Mammary epithelial cell (primary cell): ENCODE data around the gene HTR7.

Experiments
- CTCF ChIP-seq, 2 donors: IDR thresholded peaks in 1 of 2; conservative IDR thresholded peaks in 1 of 2; 2 replicates each; pipeline ENCODE4 v1.5.1; 2011 to 2012; ENCODE audit warnings: inconsistent platforms in 2 of 2, low read length in 2 of 2, mild to moderate bottlenecking in 2 of 2, control low read depth in 1 of 2, low read depth in 1 of 2; ENCODE audit not compliant: insufficient read depth in 1 of 2; ENCODE audit errors: extremely low read depth in 1 of 2
- EZH2 ChIP-seq: IDR thresholded peaks from 2 replicates; pipeline ENCODE4 v1.6.1; 2012; ENCODE audit warnings: low read length, inconsistent platforms, borderline replicate concordance

GRCh38 chr10:90734415-90734814 lies 123.4 kb downstream of the HTR7 start:
- TF ChIP-seq CTCF (conservative IDR thresholded peaks at IDR 0.05 in 1 of 2, IDR thresholded peaks at IDR 0.05 in 1 of 2; ENCODE audit: extremely low read depth in 1 of 2, insufficient read depth in 1 of 2, low read depth in 1 of 2, low read length in 2 of 2) (no peak), EZH2 (no peak)
